RWPE2 (cell line): ENCODE measurements around the gene LTV1.
"Not testable (repeated sequence)": the region's sequence is repeated elsewhere in the genome, so short reads cannot be mapped to it uniquely, and the experiment has no call there.

Experiments used
- ATAC-seq: fragments of 200-7000 bp; cut with Tn5 transposase; 3 replicates; pipeline ENCODE4 v1.9.1; 2021; ENCODE audit warnings: low read depth
- DNase-seq: peaks from one replicate; pipeline ENCODE4 v3.0.0-alpha.2; 2020; ENCODE audit warnings: low spot score
- H3K27ac ChIP-seq: fragments of 450-650 bp; 2 replicates; pipeline ENCODE4 v1.5.1; 2017; ENCODE audit warnings: mild to moderate bottlenecking; ENCODE audit not compliant: poor library complexity, severe bottlenecking
- H3K27me3 ChIP-seq: fragments of 250-450 bp; sonication (Bioruptor Pico); 2 replicates; pipeline ENCODE4 v1.5.1; 2021; ENCODE audit warnings: mild to moderate bottlenecking, moderate library complexity; ENCODE audit not compliant: insufficient read depth, poor library complexity, severe bottlenecking
- H3K36me3 ChIP-seq: fragments of 250-450 bp; sonication (Bioruptor Pico); 2 replicates; pipeline ENCODE4 v1.5.1; 2020; ENCODE audit warnings: low read depth, mild to moderate bottlenecking, moderate library complexity
- H3K4me1 ChIP-seq: fragments of 250-450 bp; sonication (Bioruptor Pico); 2 replicates; pipeline ENCODE4 v1.5.1; 2021; ENCODE audit warnings: mild to moderate bottlenecking, moderate library complexity; ENCODE audit not compliant: insufficient read depth, poor library complexity, severe bottlenecking
- H3K4me3 ChIP-seq: fragments of 250-450 bp; sonication (Bioruptor Pico); 2 replicates; pipeline ENCODE4 v1.5.1; 2021; ENCODE audit warnings: mild to moderate bottlenecking, moderate library complexity; ENCODE audit not compliant: severe bottlenecking
- H3K9me3 ChIP-seq: fragments of 250-450 bp; sonication (Bioruptor Pico); 2 replicates; pipeline ENCODE4 v1.5.1; 2021; ENCODE audit warnings: mild to moderate bottlenecking, moderate library complexity; ENCODE audit not compliant: severe bottlenecking
- CTCF ChIP-seq: fragments of 450-650 bp; IDR thresholded peaks from one replicate; pipeline ENCODE4 v1.5.1; 2017; ENCODE audit warnings: mild to moderate bottlenecking, moderate library complexity; ENCODE audit not compliant: poor library complexity, severe bottlenecking

Gene LTV1

GRCh38 chr6:143872201-143872600, 29.1 kb downstream of the LTV1 start:
- ATAC-seq = no peak
- Histone ChIP-seq H3K4me3 (no peak overlapping the region), H3K27me3 (no peaks in the 10 kb centered on the region), H3K9me3 (no peaks in the 10 kb centered on the region), H3K27ac (no peak overlapping the region), H3K36me3 (no peaks in the 10 kb centered on the region), H3K4me1 (no peaks in the 10 kb centered on the region)
- TF ChIP-seq CTCF = no peak
- DNase-seq = no peak

GRCh38 chr6:143873600-143873999, 30.5 kb downstream of the LTV1 start:
- not testable (repeated sequence) for H3K4me3 ChIP-seq, H3K4me1 ChIP-seq, H3K27me3 ChIP-seq, DNase-seq, H3K9me3 ChIP-seq, H3K36me3 ChIP-seq, ATAC-seq, H3K27ac ChIP-seq

- H3K4me1 ChIP-seq, H3K36me3 ChIP-seq, H3K4me3 ChIP-seq, H3K27me3 ChIP-seq, ATAC-seq, DNase-seq, H3K9me3 ChIP-seq, H3K27ac ChIP-seq: not testable (repeated sequence)
These were observed 31.4 kb downstream of the LTV1 start for GRCh38 chr6:143874503-143874902.

GRCh38 chr6:143877584-143878271, 34.6 kb downstream of the LTV1 start:
- Histone ChIP-seq H3K4me1 (no peaks in the 10 kb centered on the region), H3K36me3 (no peaks in the 10 kb centered on the region), H3K27me3 (no peaks in the 10 kb centered on the region), H3K9me3 (no peaks in the 10 kb centered on the region), H3K27ac (no peak overlapping the region), H3K4me3 (no peak overlapping the region)
- DNase-seq (no peak), ATAC-seq (no peak)
- no peak for TF ChIP-seq CTCF

GRCh38 chr6:143878272-143878760, 35.2 kb downstream of the LTV1 start:
- no peaks in the 10 kb centered on the region for H3K4me1 ChIP-seq
- H3K27ac ChIP-seq = no peak overlapping the region
- ATAC-seq = peak; percentile 91
- H3K9me3 ChIP-seq = no peaks in the 10 kb centered on the region
- no peaks in the 10 kb centered on the region for H3K36me3 ChIP-seq
- no peak overlapping the region for H3K4me3 ChIP-seq
- no peaks in the 10 kb centered on the region for H3K27me3 ChIP-seq
- TF ChIP-seq CTCF = no peak
- no peak for DNase-seq

GRCh38 chr6:143880412-143880811, 37.3 kb downstream of the LTV1 start:
- H3K27me3 ChIP-seq = no peaks in the 10 kb centered on the region
- no peak overlapping the region for H3K27ac ChIP-seq
- H3K36me3 ChIP-seq = no peaks in the 10 kb centered on the region
- H3K9me3 ChIP-seq = no peaks in the 10 kb centered on the region
- no peak for TF ChIP-seq CTCF
- ATAC-seq (no peak), DNase-seq (no peak)
- H3K4me3 ChIP-seq = no peak overlapping the region
- no peaks in the 10 kb centered on the region for H3K4me1 ChIP-seq
